Superior temporal gyrus (tissue), 1 donor: ENCODE results near the gene RNF144B.
"Not testable (repeated sequence)": the region's sequence is repeated elsewhere in the genome, so short reads cannot be mapped to it uniquely, and the experiment has no call there.

Experiments used
- DNase-seq: peaks from one replicate; pipeline ENCODE4 v3.0.0-alpha.2; 2016; ENCODE audit errors: extremely low spot score

Gene RNF144B

GRCh38 chr6:18409602-18410001, 22.5 kb downstream of the RNF144B start:
- not testable (repeated sequence) for DNase-seq

DNA sequence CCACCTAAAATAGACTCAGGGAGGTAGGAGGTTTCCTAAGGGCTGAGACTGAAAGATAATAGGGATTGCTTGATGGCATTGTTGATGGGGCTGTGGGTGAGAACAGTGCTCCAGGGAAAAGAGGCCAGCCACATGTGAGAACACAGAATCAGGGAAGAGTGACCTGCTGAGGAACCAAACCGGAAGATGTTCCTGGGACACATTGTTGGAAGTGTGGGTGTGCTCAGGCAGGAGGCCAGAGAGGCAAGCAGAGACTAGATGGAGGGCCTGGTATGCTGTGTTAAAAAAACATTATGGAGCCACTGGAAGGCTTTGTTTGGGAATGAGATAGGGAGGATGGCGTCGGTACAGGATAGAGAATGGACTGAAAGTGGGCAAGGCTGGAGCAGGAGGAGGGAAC, 23.3 kb downstream of the RNF144B start:
- no peak for DNase-seq

GRCh38 chr6:18412068-18412467, 24.9 kb downstream of the RNF144B start:
- DNase-seq = no peak

DNA sequence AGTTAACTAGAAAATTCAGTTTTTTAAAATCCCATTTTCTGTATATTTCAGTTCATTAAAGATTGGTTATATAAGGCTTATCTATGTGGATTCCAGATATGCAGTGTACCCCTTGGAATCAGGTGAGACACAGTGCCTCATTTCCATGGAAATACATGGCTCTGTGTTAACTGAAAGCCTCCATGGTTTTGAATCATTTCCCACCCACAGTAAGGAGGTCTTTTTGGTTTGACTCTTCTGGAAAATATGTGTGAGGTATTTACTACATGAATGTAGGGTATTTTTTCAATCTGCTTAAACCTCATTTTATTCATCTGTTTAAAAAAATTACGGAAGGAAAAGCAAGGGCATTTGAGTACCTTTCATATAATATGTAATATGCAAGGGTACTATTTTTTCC, 25.5 kb downstream of the RNF144B start:
- no peak for DNase-seq

DNA sequence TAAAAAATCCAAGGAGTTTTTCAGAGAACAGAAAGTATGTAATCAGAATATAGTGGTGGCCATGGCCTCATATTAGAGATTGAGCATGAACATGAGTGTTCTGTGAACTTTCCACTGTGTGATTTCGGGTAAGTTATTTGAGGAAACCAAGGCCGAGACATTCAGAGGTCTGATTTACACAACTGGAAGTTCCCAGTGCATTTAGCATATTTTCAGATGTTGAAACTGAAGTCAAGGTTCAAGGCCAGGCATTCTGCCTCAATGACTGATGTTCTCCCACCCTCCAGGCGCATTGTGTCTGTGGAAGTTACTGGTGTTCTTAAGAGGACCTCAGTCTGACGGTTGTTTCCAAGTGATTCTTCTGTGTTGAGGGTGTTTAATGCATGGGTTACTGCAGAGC, 26.2 kb downstream of the RNF144B start:
- no peak for DNase-seq

GRCh38 chr6:18414116-18414515, 27.0 kb downstream of the RNF144B start:
- DNase-seq = no peak

DNA sequence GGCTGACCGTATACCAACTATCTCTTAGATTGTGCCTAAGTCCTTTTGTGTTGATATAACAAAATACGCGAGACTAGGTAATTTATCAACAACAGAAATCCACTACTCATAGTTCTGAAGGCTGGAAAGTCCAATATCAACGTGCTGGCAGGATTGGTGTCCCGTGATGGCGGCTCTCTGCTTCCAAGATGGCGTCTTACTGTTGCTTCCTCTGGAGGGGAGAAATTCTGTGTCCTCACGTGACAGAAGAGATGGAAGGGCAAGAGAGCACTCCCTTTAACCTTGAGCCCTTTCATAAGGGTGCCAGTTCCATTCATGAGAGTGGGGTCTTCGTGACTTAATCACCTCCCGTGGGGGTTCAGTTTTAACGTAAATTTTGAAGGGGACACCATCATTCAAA, 28.1 kb downstream of the RNF144B start:
- no peak for DNase-seq

- no peak for DNase-seq
Observed at GRCh38 chr6:18415671-18416340, 28.7 kb downstream of the RNF144B start.

DNA sequence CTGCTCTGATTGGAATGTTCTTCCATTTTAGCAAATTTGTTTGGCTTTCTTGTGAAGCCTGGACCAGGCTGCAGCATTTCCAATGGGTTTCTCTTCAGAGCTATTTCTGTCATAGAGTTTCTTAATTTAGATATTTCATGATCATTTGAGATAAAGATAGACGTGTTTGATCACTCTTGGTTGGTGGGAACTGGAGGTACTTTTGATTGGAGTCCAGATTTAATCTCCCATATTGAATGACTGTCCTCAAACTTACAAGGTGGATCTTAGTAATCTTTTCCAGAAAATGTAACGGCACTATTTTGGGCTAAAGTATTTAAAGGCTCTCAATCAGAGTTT, 29.2 kb downstream of the RNF144B start:
- no peak for DNase-seq

DNA sequence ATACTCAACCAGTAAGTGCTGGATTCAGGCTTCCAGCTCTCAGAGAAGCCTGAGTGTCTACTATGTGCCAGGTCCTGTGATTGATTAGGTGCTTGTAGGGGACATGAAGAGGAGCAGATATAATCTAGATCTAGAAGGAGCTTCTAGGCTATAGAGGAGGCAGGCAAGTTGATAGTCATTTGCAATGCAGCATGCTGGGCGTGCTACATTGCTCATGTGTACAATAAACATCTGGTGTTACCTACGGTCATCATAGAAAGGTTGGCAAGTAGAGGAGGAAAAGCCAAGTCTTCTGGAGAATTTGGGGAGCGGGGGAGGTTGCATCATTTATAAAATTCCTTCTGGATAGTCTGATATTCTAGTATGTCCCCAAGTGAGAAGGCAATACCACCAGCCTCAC, 33.2 kb downstream of the RNF144B start:
- DNase-seq = no peak

DNA sequence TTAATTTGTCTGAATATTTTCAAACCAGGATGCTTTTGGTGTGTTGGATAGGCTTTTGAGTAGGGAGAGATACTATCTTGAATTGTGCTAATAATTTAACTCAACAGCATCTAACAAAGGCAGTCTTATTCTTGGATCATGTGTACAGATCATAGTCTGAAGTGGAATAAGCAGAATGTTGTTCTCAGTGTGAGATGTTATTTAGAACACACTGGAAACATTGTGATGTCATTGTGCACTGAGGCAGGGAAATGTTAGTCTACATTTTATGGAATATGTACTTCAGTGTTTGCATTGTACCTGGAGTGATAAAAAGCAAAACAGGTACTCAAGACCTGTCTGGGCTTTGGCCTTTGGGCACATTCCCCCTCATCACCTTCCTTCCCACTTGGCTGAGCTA, 35.0 kb downstream of the RNF144B start:
- no peak for DNase-seq

GRCh38 chr6:18423426-18423825, 36.3 kb downstream of the RNF144B start:
- no peak for DNase-seq

GRCh38 chr6:18424201-18424600, 37.1 kb downstream of the RNF144B start:
- DNase-seq = no peak

DNA sequence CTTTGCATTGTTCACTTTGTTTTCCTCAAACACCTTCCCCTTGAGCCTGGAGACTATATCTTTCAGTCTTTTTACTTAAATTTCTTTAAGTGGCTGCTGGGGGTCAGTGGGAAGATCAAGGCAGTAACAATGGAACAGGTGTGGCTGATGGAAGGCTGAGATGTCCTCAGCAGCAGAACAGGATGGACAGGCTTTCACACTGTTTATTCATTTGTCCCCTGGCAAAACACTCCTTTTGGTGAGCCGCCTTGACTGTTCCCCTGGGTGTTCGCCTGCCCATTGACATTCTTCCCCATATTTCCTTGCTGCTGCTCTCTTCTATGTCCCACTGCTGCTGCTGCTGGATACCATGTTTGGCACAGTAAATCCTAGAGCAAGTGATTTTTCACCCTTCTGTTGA, 38.1 kb downstream of the RNF144B start:
- no peak for DNase-seq

DNA sequence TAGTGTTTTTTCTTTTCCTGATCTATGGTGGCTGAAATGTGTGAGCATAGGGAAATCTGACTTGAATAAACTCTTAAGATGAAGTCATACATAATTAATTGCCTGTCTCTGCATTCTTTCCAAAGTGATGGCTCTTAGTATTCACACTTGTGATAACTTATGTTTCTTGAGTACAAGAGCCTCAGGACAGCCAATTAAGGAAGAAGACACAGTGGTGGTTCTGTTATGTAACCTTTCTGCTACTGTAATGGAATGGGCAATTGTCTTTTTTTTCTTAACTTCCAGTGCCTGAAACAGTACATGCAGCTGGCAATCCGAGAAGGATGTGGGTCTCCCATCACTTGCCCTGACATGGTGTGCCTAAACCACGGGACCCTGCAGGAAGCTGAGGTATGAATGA, 40.1 kb downstream of the RNF144B start:
- no peak for DNase-seq

GRCh38 chr6:18429655-18430297, 42.6 kb downstream of the RNF144B start:
- no peak for DNase-seq

- no peak for DNase-seq
Observed at GRCh38 chr6:18431581-18431980, 44.4 kb downstream of the RNF144B start.

- no peak for DNase-seq
Observed at GRCh38 chr6:18432180-18432579, 45.0 kb downstream of the RNF144B start.

- no peak for DNase-seq
Observed at GRCh38 chr6:18432619-18433018, 45.5 kb downstream of the RNF144B start.

GRCh38 chr6:18433059-18433458, 45.9 kb downstream of the RNF144B start:
- no peak for DNase-seq

DNA sequence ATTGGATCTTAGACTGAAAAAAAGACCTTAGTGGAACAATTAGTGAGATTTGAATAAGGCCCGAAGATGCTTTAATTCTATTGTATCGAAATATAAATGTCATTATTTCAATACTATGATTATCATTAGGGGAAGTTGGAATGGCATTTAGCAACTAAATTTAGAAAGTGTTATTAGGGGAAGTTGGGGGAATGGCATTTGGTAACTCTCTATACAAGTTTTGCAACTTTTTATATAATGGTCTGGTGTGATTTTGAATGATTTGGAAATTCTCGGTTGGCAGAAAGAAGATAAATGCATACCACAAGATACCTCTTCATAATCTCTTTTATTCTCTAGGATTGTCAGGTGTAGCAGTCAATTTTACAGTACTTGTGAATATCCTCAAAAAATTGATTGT, 49.2 kb downstream of the RNF144B start:
- DNase-seq = no peak

DNA sequence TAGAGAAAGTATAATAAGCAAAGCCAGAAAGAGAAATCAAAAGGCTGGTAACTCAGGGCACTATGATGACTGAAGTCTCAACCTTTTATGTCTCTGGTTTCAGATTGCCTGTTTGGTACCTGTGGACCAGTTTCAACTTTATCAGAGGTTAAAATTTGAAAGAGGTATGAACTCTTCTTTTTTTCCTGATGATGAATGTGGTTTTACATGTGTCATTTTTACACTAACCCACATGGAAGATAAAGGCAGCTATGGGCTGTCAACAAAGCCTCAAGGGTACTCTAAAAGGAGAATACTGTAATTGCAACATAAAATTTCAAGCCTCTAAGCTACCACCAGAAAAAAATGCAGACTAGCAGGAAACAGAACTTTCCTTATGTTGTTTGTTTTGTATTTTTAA, 52.4 kb downstream of the RNF144B start:
- DNase-seq = no peak

DNA sequence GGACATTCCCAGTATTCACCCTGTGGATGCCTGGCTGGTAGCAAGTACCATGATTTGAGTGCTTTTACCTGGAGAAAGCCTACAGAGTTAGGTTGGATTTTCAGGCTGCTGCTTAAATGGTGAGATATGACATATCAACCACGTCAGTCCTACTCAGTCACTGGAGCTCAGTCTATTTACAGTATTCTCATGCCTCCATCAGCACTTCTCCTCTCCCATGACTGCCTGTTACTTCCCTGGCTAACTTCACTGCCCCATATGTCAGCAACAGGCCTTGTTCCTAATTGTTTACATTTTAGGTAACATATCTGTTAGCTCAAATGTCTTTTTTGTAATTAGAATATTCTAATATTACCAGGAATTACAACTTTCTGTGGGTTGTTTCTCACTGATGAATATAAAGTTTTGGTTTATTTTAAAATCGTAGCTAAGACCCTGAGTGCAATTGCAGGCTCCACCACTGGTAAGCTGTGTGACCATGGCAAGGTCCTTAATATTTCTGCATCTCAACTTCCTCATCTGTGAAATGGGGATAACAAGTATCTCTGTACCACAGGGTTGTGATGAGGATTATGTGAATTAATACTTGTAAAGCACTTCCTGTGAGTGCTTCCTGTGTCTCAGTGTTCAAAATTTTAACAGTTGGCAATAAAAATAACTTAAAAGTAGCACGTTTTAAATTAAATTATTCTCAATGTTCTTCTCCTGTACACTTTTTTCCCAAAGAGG, 54.3 kb downstream of the RNF144B start:
- no peak for DNase-seq
